GM23248 (cell line): ENCODE results near the gene THADA. TPM values are rescaled to one million over a fixed set of nuclear protein-coding genes. Genes with fewer than 3 reads are reported as not detected.

Experiments used
- DNase-seq: peaks from one replicate; pipeline ENCODE4 v3.0.0-alpha.2; 2015
- H2AFZ ChIP-seq: fragments of 200-600 bp; sonication (generic); 2 replicates; pipeline ENCODE4 v1.6.1; 2016; ENCODE audit warnings: antibody characterized with exemption
- H3F3A ChIP-seq: fragments of 200-600 bp; sonication (generic); 2 replicates; pipeline ENCODE4 v1.6.1; 2016; ENCODE audit warnings: mild to moderate bottlenecking, antibody characterized with exemption, mixed run types; ENCODE audit not compliant: insufficient read depth
- H3K27ac ChIP-seq: fragments of 200-600 bp; sonication (generic); 2 replicates; pipeline ENCODE4 v1.5.1; 2016; ENCODE audit warnings: mild to moderate bottlenecking
- H3K27me3 ChIP-seq: fragments of 200-600 bp; sonication (generic); replicated peaks from 2 replicates; pipeline ENCODE4 v1.6.1; 2016; ENCODE audit warnings: mild to moderate bottlenecking; ENCODE audit not compliant: insufficient read depth
- H3K36me3 ChIP-seq: fragments of 200-600 bp; sonication (generic); 2 replicates; pipeline ENCODE4 v1.6.1; 2016; ENCODE audit warnings: low read depth, mild to moderate bottlenecking
- H3K4me1 ChIP-seq: fragments of 200-600 bp; sonication (generic); 2 replicates; pipeline ENCODE4 v1.6.1; 2016; ENCODE audit warnings: mild to moderate bottlenecking; ENCODE audit not compliant: insufficient read depth
- H3K4me2 ChIP-seq: fragments of 200-600 bp; sonication (generic); one replicate; pipeline ENCODE4 v1.6.1; 2016; ENCODE audit warnings: mild to moderate bottlenecking; ENCODE audit not compliant: unreplicated experiment
- H3K4me3 ChIP-seq: fragments of 200-600 bp; sonication (generic); 2 replicates; pipeline ENCODE4 v1.5.1; 2016; ENCODE audit warnings: mild to moderate bottlenecking
- H3K79me2 ChIP-seq: fragments of 200-600 bp; sonication (generic); 2 replicates; pipeline ENCODE4 v1.6.1; 2016; ENCODE audit warnings: mild to moderate bottlenecking; ENCODE audit not compliant: insufficient read depth
- H3K9ac ChIP-seq: fragments of 200-600 bp; sonication (generic); 2 replicates; pipeline ENCODE4 v1.6.1; 2016; ENCODE audit warnings: mild to moderate bottlenecking
- H3K9me2 ChIP-seq: fragments of 200-600 bp; sonication (generic); 2 replicates; pipeline ENCODE4 v1.6.1; 2016; ENCODE audit warnings: mixed run types, mild to moderate bottlenecking, moderate library complexity; ENCODE audit not compliant: insufficient read depth
- H3K9me3 ChIP-seq: fragments of 200-600 bp; sonication (generic); one replicate; pipeline ENCODE4 v1.6.1; 2017; ENCODE audit warnings: low read depth
- H4K20me1 ChIP-seq: fragments of 200-600 bp; sonication (generic); 2 replicates; pipeline ENCODE4 v1.6.0; 2016; ENCODE audit not compliant: insufficient read depth
- EZH2 ChIP-seq: fragments of 200-600 bp; sonication (generic); IDR thresholded peaks from 2 replicates; pipeline ENCODE4 v1.6.1; 2018; ENCODE audit warnings: antibody characterized with exemption, mild to moderate bottlenecking; ENCODE audit not compliant: insufficient read depth, poor library complexity, severe bottlenecking
- EZH2phosphoT487 ChIP-seq: fragments of 200-600 bp; sonication (generic); IDR thresholded peaks from 2 replicates; pipeline ENCODE4 v1.6.1; 2018; ENCODE audit warnings: antibody characterized with exemption, moderate library complexity, mild to moderate bottlenecking, low read depth; ENCODE audit not compliant: insufficient read depth
- WGBS, 2 experiments: methylation state at CpG; one replicate each; pipeline ENCODE4 v1.1.6; 2015 to 2017; ENCODE audit warnings: low lambda C conversion rate in 2 of 2, low coverage in 1 of 2; ENCODE audit errors: missing lambda C conversion rate in 2 of 2; 5-methylcytosine and 5-hydroxymethylcytosine counted together
- in situ Hi-C: fragments of 300-500 bp; cut with MboI; formaldehyde crosslinking; loops from 2 replicates; pipeline ENCODE4 v1.15.0; 2020
- polyA plus RNA-seq: library from polyadenylated mRNA; unstranded; fragments of >200 nt; fragmentation: Nextera tagmentation; extraction: Ambion mirVana; gene quantifications from 2 replicates; pipeline ENCODE4 v1.2.1, GENCODE V29; 2016
- total RNA-seq: library from RNA; depleted of rRNA; stranded (reverse); fragments of >200 nt; shearing (Covaris generic); gene quantifications from 2 replicates; pipeline ENCODE4 v1.2.3, GENCODE V29; 2014

Gene THADA
- total and polyA plus RNA-seq, 2 experiments from 2014 or later, result 14.1 to 15.8 TPM

- H2AFZ ChIP-seq, result no peak overlapping the region
- H3K4me3 ChIP-seq, result no peak overlapping the region
- no peak overlapping the region for H3K27ac ChIP-seq
- in situ Hi-C loops, result no loop called here
- no peaks in the 10 kb centered on the region for H3K9me2 ChIP-seq
- H4K20me1 ChIP-seq, result no peaks in the 10 kb centered on the region
- H3K79me2 ChIP-seq, result no peaks in the 10 kb centered on the region
- H3K4me2 ChIP-seq, result no peak overlapping the region
- H3K9me3 ChIP-seq, result no peaks in the 10 kb centered on the region
- H3K4me1 ChIP-seq, result peaks cover 13% of the 10 kb centered on the region
- TF ChIP-seq EZH2phosphoT487 (no peak), EZH2 (no peak)
- no peak overlapping the region for H3K9ac ChIP-seq
- no peaks in the 10 kb centered on the region for H3K36me3 ChIP-seq
- DNase-seq, result peak; percentile 53
- peaks cover 14% of the 10 kb centered on the region; the same call in 1 of the 2 replicates for H3F3A ChIP-seq
- no peaks in the 10 kb centered on the region for H3K27me3 ChIP-seq
Measured at GRCh38 chr2:43356774-43357173, 239.1 kb downstream of the THADA start.

- no peak overlapping the region for H3K4me2 ChIP-seq
- in situ Hi-C loops, result no loop called here
- no peaks in the 10 kb centered on the region for H3K9me3 ChIP-seq
- no peak overlapping the region for H2AFZ ChIP-seq
- no peaks in the 10 kb centered on the region for H3K27me3 ChIP-seq
- no peaks in the 10 kb centered on the region for H3K36me3 ChIP-seq
- no peak for TF ChIP-seq EZH2
- no peak for TF ChIP-seq EZH2phosphoT487
- DNase-seq, result no peak
- peaks cover 13% of the 10 kb centered on the region for H3K4me1 ChIP-seq
- WGBS, 2 experiments, result 94 to 97% methylated on average over 3 of the region's 3 CpGs
- H3K9me2 ChIP-seq, result no peaks in the 10 kb centered on the region
- H3F3A ChIP-seq, result peaks cover 4% of the 10 kb centered on the region; the same call in 1 of the 2 replicates
- H3K79me2 ChIP-seq, result no peaks in the 10 kb centered on the region
- no peaks in the 10 kb centered on the region for H4K20me1 ChIP-seq
- H3K9ac ChIP-seq, result no peak overlapping the region
- H3K27ac ChIP-seq, result no peak overlapping the region
- no peak overlapping the region for H3K4me3 ChIP-seq
Measured at GRCh38 chr2:43355399-43355798, 240.4 kb downstream of the THADA start.

- WGBS, 2 experiments, result 29 to 30% methylated on average over 3 of the region's 3 CpGs
- no peak for DNase-seq
- H4K20me1 ChIP-seq, result no peaks in the 10 kb centered on the region
- no peaks in the 10 kb centered on the region for H3K9me2 ChIP-seq
- H3K4me2 ChIP-seq, result no peak overlapping the region
- H3F3A ChIP-seq, result peaks cover 3% of the 10 kb centered on the region; the same call in 1 of the 2 replicates
- H3K9me3 ChIP-seq, result no peaks in the 10 kb centered on the region
- no peaks in the 10 kb centered on the region for H3K79me2 ChIP-seq
- in situ Hi-C loops, result no loop called here
- no peak overlapping the region for H2AFZ ChIP-seq
- no peaks in the 10 kb centered on the region for H3K36me3 ChIP-seq
- TF ChIP-seq EZH2, result no peak
- TF ChIP-seq EZH2phosphoT487, result no peak
- H3K4me3 ChIP-seq, result no peak overlapping the region
- no peaks in the 10 kb centered on the region for H3K27me3 ChIP-seq
- no peak overlapping the region for H3K27ac ChIP-seq
- no peak overlapping the region for H3K9ac ChIP-seq
- H3K4me1 ChIP-seq, result peaks cover 17% of the 10 kb centered on the region
Measured at GRCh38 chr2:43349904-43350303, 245.9 kb downstream of the THADA start.

- peaks cover 8% of the 10 kb centered on the region; the same call in 1 of the 2 replicates for H3F3A ChIP-seq
- no peaks in the 10 kb centered on the region for H3K9me2 ChIP-seq
- H3K27me3 ChIP-seq, result no peaks in the 10 kb centered on the region
- H4K20me1 ChIP-seq, result no peaks in the 10 kb centered on the region
- H3K4me1 ChIP-seq, result peaks cover 25% of the 10 kb centered on the region
- no peaks in the 10 kb centered on the region for H3K9me3 ChIP-seq
- H3K36me3 ChIP-seq, result no peaks in the 10 kb centered on the region
- 5 to 7% methylated on average over 1 of the region's 1 CpG for WGBS, 2 experiments
- TF ChIP-seq EZH2 (no peak), EZH2phosphoT487 (no peak)
- in situ Hi-C loops, result no loop called here
- no peak overlapping the region for H3K4me2 ChIP-seq
- H3K79me2 ChIP-seq, result no peaks in the 10 kb centered on the region
- H3K27ac ChIP-seq, result no peak overlapping the region
- H3K9ac ChIP-seq, result no peak overlapping the region
- no peak overlapping the region for H2AFZ ChIP-seq
- peak; percentile 46 for DNase-seq
- no peak overlapping the region for H3K4me3 ChIP-seq
Measured at GRCh38 chr2:43348908-43349661, 246.8 kb downstream of the THADA start.

- DNase-seq, result no peak
- H3K4me3 ChIP-seq, result no peak overlapping the region
- H3K9me2 ChIP-seq, result no peaks in the 10 kb centered on the region
- no peak overlapping the region for H3K27ac ChIP-seq
- no peaks in the 10 kb centered on the region for H4K20me1 ChIP-seq
- H3K9me3 ChIP-seq, result no peaks in the 10 kb centered on the region
- in situ Hi-C loops, result no loop called here
- no peak overlapping the region for H3K4me2 ChIP-seq
- H3K4me1 ChIP-seq, result peaks cover 32% of the 10 kb centered on the region
- H2AFZ ChIP-seq, result no peak overlapping the region
- no peaks in the 10 kb centered on the region for H3K27me3 ChIP-seq
- no peak overlapping the region for H3K9ac ChIP-seq
- WGBS, 2 experiments, result 74 to 78% methylated on average over 4 of the region's 4 CpGs
- TF ChIP-seq EZH2phosphoT487, result no peak
- TF ChIP-seq EZH2, result no peak
- no peaks in the 10 kb centered on the region for H3K36me3 ChIP-seq
- no peaks in the 10 kb centered on the region for H3K79me2 ChIP-seq
- peaks cover 14% of the 10 kb centered on the region; the same call in 1 of the 2 replicates for H3F3A ChIP-seq
Measured at GRCh38 chr2:43347746-43348145, 248.1 kb downstream of the THADA start.
